ENCODE data around the gene MAST2.
"Not testable (repeated sequence)": the region's sequence is repeated elsewhere in the genome, so short reads cannot be mapped to it uniquely, and the experiment has no call there.

Gene MAST2

DNA sequence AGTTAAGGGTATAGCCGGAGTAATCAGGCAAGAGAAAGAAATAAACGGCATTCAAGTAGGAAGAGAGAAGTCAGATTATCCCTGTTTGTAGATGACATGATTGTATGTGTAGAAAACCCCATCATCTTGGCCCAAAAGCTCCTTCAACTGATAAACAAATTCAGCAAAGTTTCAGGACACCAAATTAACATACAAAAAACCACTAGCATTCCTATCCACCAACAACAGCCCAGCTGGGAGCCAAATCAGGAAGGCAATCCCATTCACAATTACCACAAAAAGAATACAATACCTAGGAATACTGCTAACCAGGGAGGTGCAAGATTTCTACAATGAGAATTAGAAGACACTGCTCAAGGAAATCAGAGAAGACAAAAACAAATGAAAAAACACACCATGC lies 45.3 kb downstream of the MAST2 start:
- no peaks in the 10 kb centered on the region for H3K27me3 ChIP-seq (ENCODE audit: control insufficient read depth in 1 of 2, insufficient read depth in 2 of 2, low read length in 2 of 2)
- H3K9ac ChIP-seq (ENCODE audit: low read depth in 1 of 2, low read length in 2 of 2): no peak overlapping the region
- peaks cover 0 to 6% of the 10 kb centered on the region in 2 donors for H3K9me3 ChIP-seq (ENCODE audit: control insufficient read depth in 1 of 2, low read length in 2 of 2)
- H3K36me3 ChIP-seq (ENCODE audit: control insufficient read depth in 1 of 2, insufficient read depth in 2 of 2, low read length in 2 of 2): no peaks in the 10 kb centered on the region
- no peak overlapping the region for H3K27ac ChIP-seq (ENCODE audit: low read depth, low read length)
- H3K4me1 ChIP-seq (ENCODE audit: control insufficient read depth in 1 of 2, insufficient read depth in 2 of 2, low read length in 2 of 2): peaks cover under 1 to 6% of the 10 kb centered on the region in 2 donors
- no peak overlapping the region for H3K4me3 ChIP-seq (ENCODE audit: low read depth in 1 of 2, low read length in 2 of 2)

DNA sequence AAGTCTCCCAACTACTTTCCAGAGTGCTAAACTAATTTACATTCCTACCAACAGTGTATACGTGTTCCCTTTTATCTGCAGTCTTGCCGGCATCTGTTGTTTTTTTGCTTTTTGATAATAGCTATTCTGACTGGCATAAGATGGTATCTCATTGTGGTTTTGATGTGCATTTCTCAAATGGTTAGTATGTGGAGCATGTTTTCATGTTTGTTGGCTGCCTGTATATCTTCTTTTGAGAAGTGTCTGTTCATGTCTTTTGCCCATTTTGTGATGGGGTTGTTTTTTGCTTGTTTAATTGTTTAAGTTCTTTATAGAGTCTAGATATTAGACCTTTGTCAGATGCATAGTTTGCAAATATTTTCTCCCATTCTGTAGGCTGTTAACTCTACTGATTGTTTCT lies 46.6 kb downstream of the MAST2 start:
- Histone ChIP-seq H3K36me3 (ENCODE audit: control insufficient read depth in 1 of 2, insufficient read depth in 2 of 2, low read length in 2 of 2) (no peaks in the 10 kb centered on the region), H3K4me3 (ENCODE audit: low read depth in 1 of 2, low read length in 2 of 2) (no peak overlapping the region), H3K4me1 (ENCODE audit: control insufficient read depth in 1 of 2, insufficient read depth in 2 of 2, low read length in 2 of 2) (peaks cover 0 to 5% of the 10 kb centered on the region in 2 donors), H3K9me3 (ENCODE audit: control insufficient read depth in 1 of 2, low read length in 2 of 2) (peaks cover 0 to 6% of the 10 kb centered on the region in 2 donors), H3K9ac (ENCODE audit: low read depth in 1 of 2, low read length in 2 of 2) (no peak overlapping the region), H3K27ac (ENCODE audit: low read depth, low read length) (no peak overlapping the region), H3K27me3 (ENCODE audit: control insufficient read depth in 1 of 2, insufficient read depth in 2 of 2, low read length in 2 of 2) (no peaks in the 10 kb centered on the region)

DNA sequence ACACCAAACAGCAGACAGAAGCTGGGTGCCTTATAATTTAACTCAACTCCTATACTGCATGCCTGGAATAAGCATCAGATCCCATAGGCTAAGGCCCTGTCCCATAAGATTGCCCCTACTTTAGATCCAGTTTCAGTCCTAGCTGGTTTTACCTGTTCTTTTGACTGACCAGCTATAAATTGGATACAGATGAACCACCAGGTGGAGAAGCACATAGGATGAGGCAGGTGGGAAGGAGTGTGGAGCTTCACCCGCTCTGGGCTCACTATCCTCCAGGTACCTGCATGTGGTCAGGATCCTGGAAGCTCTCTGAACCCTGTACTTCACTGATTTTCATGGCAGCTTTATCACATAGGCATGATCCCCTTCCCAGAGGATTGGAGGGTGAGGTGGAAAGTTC lies 51.3 kb downstream of the MAST2 start:
- H3K27ac ChIP-seq (ENCODE audit: low read depth, low read length): no peak overlapping the region
- H3K9ac ChIP-seq (ENCODE audit: low read depth in 1 of 2, low read length in 2 of 2): no peak overlapping the region
- no peaks in the 10 kb centered on the region for H3K4me1 ChIP-seq (ENCODE audit: control insufficient read depth in 1 of 2, insufficient read depth in 2 of 2, low read length in 2 of 2)
- no peak overlapping the region for H3K4me3 ChIP-seq (ENCODE audit: low read depth in 1 of 2, low read length in 2 of 2)
- no peaks in the 10 kb centered on the region for H3K36me3 ChIP-seq (ENCODE audit: control insufficient read depth in 1 of 2, insufficient read depth in 2 of 2, low read length in 2 of 2)
- H3K9me3 ChIP-seq (ENCODE audit: control insufficient read depth in 1 of 2, low read length in 2 of 2): peaks cover 0 to 5% of the 10 kb centered on the region in 2 donors
- no peaks in the 10 kb centered on the region for H3K27me3 ChIP-seq (ENCODE audit: control insufficient read depth in 1 of 2, insufficient read depth in 2 of 2, low read length in 2 of 2)

DNA sequence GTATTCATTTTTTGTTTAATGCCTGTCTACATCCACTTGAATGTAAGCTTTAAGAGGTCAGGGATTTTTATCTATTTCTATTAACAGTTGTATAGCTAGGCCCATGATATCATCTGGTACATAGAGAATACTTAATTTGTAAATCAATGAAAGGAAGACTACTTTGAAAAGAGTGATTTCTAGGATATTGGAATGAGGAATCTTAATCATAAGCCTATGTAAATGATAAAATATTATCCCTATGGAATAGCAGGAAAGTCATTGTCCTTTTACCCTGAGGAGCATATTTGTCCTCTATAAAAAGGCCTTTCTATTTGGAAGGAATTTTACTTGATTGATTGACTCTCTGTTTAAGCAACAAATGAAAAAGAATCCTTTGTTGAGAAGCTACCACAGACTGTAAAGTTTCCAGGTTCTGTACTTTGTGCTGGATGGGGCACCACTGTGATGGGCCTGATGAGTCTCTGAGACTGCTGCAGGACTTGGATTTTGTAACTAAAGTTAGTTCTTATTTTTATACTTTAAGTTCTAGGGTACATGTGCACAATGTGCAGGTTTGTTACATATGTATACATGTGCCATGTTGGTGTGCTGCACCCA lies 53.8 kb downstream of the MAST2 start:
- Histone ChIP-seq H3K27me3 (ENCODE audit: control insufficient read depth in 1 of 2, insufficient read depth in 2 of 2, low read length in 2 of 2) (no peaks in the 10 kb centered on the region), H3K4me3 (ENCODE audit: low read depth in 1 of 2, low read length in 2 of 2) (no peak overlapping the region), H3K4me1 (ENCODE audit: control insufficient read depth in 1 of 2, insufficient read depth in 2 of 2, low read length in 2 of 2) (no peaks in the 10 kb centered on the region), H3K27ac (ENCODE audit: low read depth, low read length) (no peak overlapping the region), H3K9ac (ENCODE audit: low read depth in 1 of 2, low read length in 2 of 2) (no peak overlapping the region), H3K9me3 (ENCODE audit: control insufficient read depth in 1 of 2, low read length in 2 of 2) (no peaks in the 10 kb centered on the region), H3K36me3 (ENCODE audit: control insufficient read depth in 1 of 2, insufficient read depth in 2 of 2, low read length in 2 of 2) (no peaks in the 10 kb centered on the region)

DNA sequence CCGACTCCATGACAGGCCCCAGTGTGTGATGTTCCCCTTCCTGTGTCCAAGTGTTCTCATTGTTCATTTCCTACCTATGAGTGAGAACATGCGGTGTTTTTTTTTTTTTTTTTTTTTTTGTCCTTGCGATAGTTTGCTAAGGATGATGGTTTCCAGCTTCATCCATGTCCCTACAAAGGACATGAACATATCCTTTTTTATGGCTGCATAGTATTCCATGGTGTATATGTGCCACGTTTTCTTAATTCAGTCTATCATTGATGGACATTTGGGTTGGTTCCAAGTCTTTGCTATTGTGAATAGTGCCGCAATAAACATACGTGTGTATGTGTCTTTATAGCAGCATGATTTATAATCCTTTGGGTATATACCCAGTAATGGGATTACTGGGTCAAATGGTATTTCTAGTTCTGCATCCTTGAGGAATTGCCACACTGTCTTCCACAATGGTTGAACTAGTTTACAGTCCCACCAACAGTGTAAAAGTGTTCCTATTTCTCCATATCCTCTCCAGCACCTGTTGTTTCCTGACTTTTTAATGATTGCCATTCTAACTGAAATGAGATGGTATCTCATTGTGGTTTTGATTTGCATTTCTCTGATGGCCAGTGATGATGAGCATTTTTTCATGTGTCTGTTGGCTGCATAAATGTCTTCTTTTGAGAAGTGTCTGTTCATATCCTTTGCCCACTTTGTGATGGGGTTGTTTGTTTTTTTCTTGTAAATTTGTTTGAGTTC lies 54.5 kb downstream of the MAST2 start:
- not testable (repeated sequence) for H3K4me3 ChIP-seq (ENCODE audit: low read depth in 1 of 2, low read length in 2 of 2); H3K9me3 ChIP-seq (ENCODE audit: control insufficient read depth in 1 of 2, low read length in 2 of 2); H3K4me1 ChIP-seq (ENCODE audit: control insufficient read depth in 1 of 2, insufficient read depth in 2 of 2, low read length in 2 of 2); H3K9ac ChIP-seq (ENCODE audit: low read depth in 1 of 2, low read length in 2 of 2); H3K27ac ChIP-seq (ENCODE audit: low read depth, low read length); H3K36me3 ChIP-seq (ENCODE audit: control insufficient read depth in 1 of 2, insufficient read depth in 2 of 2, low read length in 2 of 2); H3K27me3 ChIP-seq (ENCODE audit: control insufficient read depth in 1 of 2, insufficient read depth in 2 of 2, low read length in 2 of 2)

DNA sequence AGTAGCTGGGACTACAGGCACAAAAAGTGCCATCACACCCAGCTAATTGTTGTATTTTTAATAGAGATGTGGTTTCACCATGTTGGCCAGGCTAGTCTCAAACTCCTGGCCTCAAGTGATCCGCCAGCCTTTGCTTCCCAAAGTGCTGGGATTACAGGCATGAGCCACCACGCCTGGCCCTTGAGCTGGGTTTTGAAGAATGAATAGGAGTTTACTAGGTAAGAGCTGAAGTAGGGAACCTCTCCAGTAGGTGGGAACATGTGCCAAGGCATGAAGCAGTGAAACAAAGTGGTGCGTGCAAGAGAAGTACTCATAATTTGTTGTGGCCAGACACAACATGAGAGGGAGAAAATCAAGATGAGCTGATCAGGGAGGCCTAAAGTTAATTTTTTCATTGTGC lies 55.8 kb downstream of the MAST2 start:
- H3K27ac ChIP-seq (ENCODE audit: low read depth, low read length): no peak overlapping the region
- H3K4me1 ChIP-seq (ENCODE audit: control insufficient read depth in 1 of 2, insufficient read depth in 2 of 2, low read length in 2 of 2): peaks cover 0 to 5% of the 10 kb centered on the region in 2 donors
- no peaks in the 10 kb centered on the region for H3K36me3 ChIP-seq (ENCODE audit: control insufficient read depth in 1 of 2, insufficient read depth in 2 of 2, low read length in 2 of 2)
- no peak overlapping the region for H3K9ac ChIP-seq (ENCODE audit: low read depth in 1 of 2, low read length in 2 of 2)
- no peak overlapping the region for H3K4me3 ChIP-seq (ENCODE audit: low read depth in 1 of 2, low read length in 2 of 2)
- no peaks in the 10 kb centered on the region for H3K9me3 ChIP-seq (ENCODE audit: control insufficient read depth in 1 of 2, low read length in 2 of 2)
- H3K27me3 ChIP-seq (ENCODE audit: control insufficient read depth in 1 of 2, insufficient read depth in 2 of 2, low read length in 2 of 2): no peaks in the 10 kb centered on the region

DNA sequence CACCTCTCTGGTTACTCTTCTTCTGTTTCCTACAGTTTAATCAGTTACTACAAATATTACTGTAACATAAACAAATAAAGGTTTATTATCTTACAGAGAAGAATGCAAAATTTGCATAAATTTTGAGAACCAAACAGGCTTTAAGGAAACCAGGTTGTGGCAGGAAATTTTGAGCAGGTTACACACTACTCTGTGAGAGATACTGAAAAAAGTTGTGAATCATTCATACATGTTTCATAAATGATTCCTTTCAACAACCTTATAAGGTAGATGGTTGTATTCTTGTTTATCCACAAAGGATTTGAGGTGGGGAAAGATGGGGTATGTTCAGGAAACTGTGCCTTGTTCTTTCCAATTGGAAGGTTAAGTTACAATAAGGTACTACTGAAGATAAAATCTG lies 58.6 kb downstream of the MAST2 start:
- Histone ChIP-seq H3K36me3 (ENCODE audit: control insufficient read depth in 1 of 2, insufficient read depth in 2 of 2, low read length in 2 of 2) (no peaks in the 10 kb centered on the region), H3K27ac (ENCODE audit: low read depth, low read length) (no peak overlapping the region), H3K4me1 (ENCODE audit: control insufficient read depth in 1 of 2, insufficient read depth in 2 of 2, low read length in 2 of 2) (peaks cover 0 to 5% of the 10 kb centered on the region in 2 donors), H3K9ac (ENCODE audit: low read depth in 1 of 2, low read length in 2 of 2) (no peak overlapping the region), H3K4me3 (ENCODE audit: low read depth in 1 of 2, low read length in 2 of 2) (no peak overlapping the region), H3K9me3 (ENCODE audit: control insufficient read depth in 1 of 2, low read length in 2 of 2) (no peaks in the 10 kb centered on the region), H3K27me3 (ENCODE audit: control insufficient read depth in 1 of 2, insufficient read depth in 2 of 2, low read length in 2 of 2) (no peaks in the 10 kb centered on the region)

DNA sequence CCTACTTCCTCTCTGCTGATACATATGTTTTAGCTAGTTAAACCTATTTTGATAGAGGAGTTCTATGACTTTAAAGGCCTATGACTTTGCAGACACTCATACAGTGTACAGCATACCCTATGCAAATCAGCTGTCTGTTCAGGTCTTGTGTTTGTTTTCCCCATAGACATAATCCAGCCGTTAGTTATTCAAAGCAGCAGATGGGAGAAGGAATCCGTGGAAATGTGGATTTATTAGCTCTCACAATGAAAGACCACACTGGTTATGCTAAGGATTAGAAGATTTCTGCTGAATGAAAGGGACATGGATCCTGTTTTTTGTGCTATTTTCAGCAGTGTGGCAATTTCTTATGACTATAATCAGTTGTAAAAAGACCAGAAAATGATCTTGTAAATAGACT lies 59.8 kb downstream of the MAST2 start:
- H3K27me3 ChIP-seq (ENCODE audit: control insufficient read depth in 1 of 2, insufficient read depth in 2 of 2, low read length in 2 of 2): no peaks in the 10 kb centered on the region
- no peak overlapping the region for H3K4me3 ChIP-seq (ENCODE audit: low read depth in 1 of 2, low read length in 2 of 2)
- no peak overlapping the region for H3K9ac ChIP-seq (ENCODE audit: low read depth in 1 of 2, low read length in 2 of 2)
- H3K4me1 ChIP-seq (ENCODE audit: control insufficient read depth in 1 of 2, insufficient read depth in 2 of 2, low read length in 2 of 2): peaks cover 0 to 5% of the 10 kb centered on the region in 2 donors
- no peak overlapping the region for H3K27ac ChIP-seq (ENCODE audit: low read depth, low read length)
- H3K36me3 ChIP-seq (ENCODE audit: control insufficient read depth in 1 of 2, insufficient read depth in 2 of 2, low read length in 2 of 2): no peaks in the 10 kb centered on the region
- H3K9me3 ChIP-seq (ENCODE audit: control insufficient read depth in 1 of 2, low read length in 2 of 2): no peaks in the 10 kb centered on the region

DNA sequence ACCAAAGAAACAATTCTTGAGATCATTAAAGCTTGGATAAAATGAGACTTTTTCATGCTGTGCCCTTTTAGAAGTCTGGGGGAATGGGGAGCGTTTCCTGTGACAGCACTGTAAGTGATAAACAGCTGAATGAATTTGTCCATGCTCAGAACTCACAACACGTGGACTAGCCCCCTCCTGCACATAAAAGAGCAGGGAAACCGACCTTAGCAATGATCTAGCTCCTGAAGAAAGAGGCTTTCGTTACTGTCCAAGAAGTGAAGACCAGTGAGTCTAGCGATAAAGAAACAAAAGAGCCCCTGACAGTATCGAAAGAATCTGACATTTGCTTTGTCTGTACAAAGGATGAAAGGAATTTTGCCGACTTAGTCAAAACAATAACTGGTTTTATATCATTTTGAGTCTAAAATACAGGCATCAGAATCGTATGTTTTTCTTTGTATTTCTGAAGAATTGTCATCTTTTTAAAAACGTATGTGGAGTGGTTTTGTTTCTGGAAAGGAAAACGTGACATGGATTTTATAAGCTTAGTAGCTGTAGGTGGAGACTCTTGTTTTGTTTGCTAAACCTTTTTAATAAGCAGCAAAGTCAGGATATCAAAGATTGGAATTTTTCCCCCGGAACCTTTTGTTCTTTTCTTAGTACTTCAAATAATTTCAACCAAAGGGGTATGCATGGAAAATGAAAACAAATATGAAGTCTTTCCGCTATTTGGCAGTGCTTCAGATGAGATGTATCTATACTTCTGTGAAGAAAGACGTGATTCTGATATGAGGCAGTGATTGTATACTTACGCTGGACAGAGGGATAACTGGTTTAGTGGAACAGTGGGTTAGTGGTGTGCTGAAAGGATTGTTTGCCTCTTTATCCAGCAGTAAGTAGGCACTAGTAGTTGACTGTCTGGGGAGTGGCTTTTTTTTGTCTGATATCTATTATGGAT lies 61.0 kb downstream of the MAST2 start:
- Histone ChIP-seq H3K4me3 (ENCODE audit: low read depth in 1 of 2, low read length in 2 of 2) (no peak overlapping the region), H3K27ac (ENCODE audit: low read depth, low read length) (no peak overlapping the region), H3K9ac (ENCODE audit: low read depth in 1 of 2, low read length in 2 of 2) (no peak overlapping the region), H3K36me3 (ENCODE audit: control insufficient read depth in 1 of 2, insufficient read depth in 2 of 2, low read length in 2 of 2) (no peaks in the 10 kb centered on the region), H3K9me3 (ENCODE audit: control insufficient read depth in 1 of 2, low read length in 2 of 2) (no peaks in the 10 kb centered on the region), H3K4me1 (ENCODE audit: control insufficient read depth in 1 of 2, insufficient read depth in 2 of 2, low read length in 2 of 2) (peaks cover 0 to 5% of the 10 kb centered on the region in 2 donors), H3K27me3 (ENCODE audit: control insufficient read depth in 1 of 2, insufficient read depth in 2 of 2, low read length in 2 of 2) (no peaks in the 10 kb centered on the region)

Measured in duodenal mucosa (tissue), 2 donors.